ENCODE data around the gene GABRQ.

The GABRQ gene

GRCh38 chrX:152637649-152638442 lies at the start of gene GABRQ:
TSS of gene GABRQ (plus strand) at chrX:152637895. CDS start at chrX:152638203, 308 bp downstream.
- DNase-seq (ENCODE audit: low read depth, low spot score): no peak

GRCh38 chrX:152588206-152588605 lies 49.5 kb upstream of the GABRQ start:
- no peak for DNase-seq (ENCODE audit: low read depth, low spot score)

GRCh38 chrX:152600853-152601633 lies 36.7 kb upstream of the GABRQ start:
- DNase-seq (ENCODE audit: low read depth, low spot score): no peak

GRCh38 chrX:152601848-152602616 lies 35.7 kb upstream of the GABRQ start:
- no peak for DNase-seq (ENCODE audit: low read depth, low spot score)

- no peak for DNase-seq (ENCODE audit: low read depth, low spot score)
Measured at GRCh38 chrX:152614791-152615190, 22.9 kb upstream of the GABRQ start.

GRCh38 chrX:152619897-152620296 lies 17.8 kb upstream of the GABRQ start:
- no peak for DNase-seq (ENCODE audit: low read depth, low spot score)

- no peak for DNase-seq (ENCODE audit: low read depth, low spot score)
Measured at GRCh38 chrX:152632445-152633097, 5.1 kb upstream of the GABRQ start.

- DNase-seq (ENCODE audit: low read depth, low spot score): no peak
Measured at GRCh38 chrX:152635941-152636340, 1.8 kb upstream of the GABRQ start.

GRCh38 chrX:152638443-152638904 lies 779 bp downstream of the GABRQ start:
- DNase-seq (ENCODE audit: low read depth, low spot score): no peak

GRCh38 chrX:152639426-152639825 lies 1.7 kb downstream of the GABRQ start:
- no peak for DNase-seq (ENCODE audit: low read depth, low spot score)

GRCh38 chrX:152640034-152640818 lies 2.5 kb downstream of the GABRQ start:
- DNase-seq (ENCODE audit: low read depth, low spot score): no peak

GRCh38 chrX:152641256-152641875 lies 3.7 kb downstream of the GABRQ start:
- DNase-seq (ENCODE audit: low read depth, low spot score): no peak

- no peak for DNase-seq (ENCODE audit: low read depth, low spot score)
Measured at GRCh38 chrX:152641996-152642395, 4.3 kb downstream of the GABRQ start.

GRCh38 chrX:152642931-152643564 lies 5.4 kb downstream of the GABRQ start:
- no peak for DNase-seq (ENCODE audit: low read depth, low spot score)

GRCh38 chrX:152646961-152647360 lies 9.3 kb downstream of the GABRQ start:
- no peak for DNase-seq (ENCODE audit: low read depth, low spot score)

- DNase-seq (ENCODE audit: low read depth, low spot score): no peak
Measured at GRCh38 chrX:152647978-152648377, 10.3 kb downstream of the GABRQ start.

- no peak for DNase-seq (ENCODE audit: low read depth, low spot score)
Measured at GRCh38 chrX:152652060-152652459, 14.4 kb downstream of the GABRQ start.

GRCh38 chrX:152652467-152652866 lies 14.8 kb downstream of the GABRQ start:
- no peak for DNase-seq (ENCODE audit: low read depth, low spot score)

GRCh38 chrX:152656087-152656486 lies 18.4 kb downstream of the GABRQ start:
- DNase-seq (ENCODE audit: low read depth, low spot score): no peak

- no peak for DNase-seq (ENCODE audit: low read depth, low spot score)
Measured at GRCh38 chrX:152656890-152657289, 19.2 kb downstream of the GABRQ start.

Data from activated CD4-positive, CD25-positive, alpha-beta regulatory T cell treated with anti-CD3 and anti-CD28 coated beads, Interleukin-2, amount 50 U/mL, for 16 hours (primary cell).